Lower lobe of right lung (tissue), 2 donors: ENCODE results near the gene TRPM8. TPM values are rescaled to one million over a fixed set of nuclear protein-coding genes. Genes with fewer than 3 reads are reported as not detected.

Experiments used
- ATAC-seq, 2 donors: fragments of 200-7000 bp; cut with Tn5 transposase; one replicate each; pipeline ENCODE4 v1.9.1; 2020 to 2022; ENCODE audit warnings: mild to moderate bottlenecking in 2 of 2, moderate library complexity in 2 of 2
- DNase-seq: peaks from one replicate; pipeline ENCODE4 v3.0.0-alpha.2; 2020
- H3K27ac ChIP-seq: fragments of 200-600 bp; one replicate; pipeline ENCODE4 v1.8.0; 2022
- H3K27me3 ChIP-seq: fragments of 200-600 bp; one replicate; pipeline ENCODE4 v1.8.0; 2022; ENCODE audit warnings: low read depth
- H3K36me3 ChIP-seq: fragments of 200-600 bp; one replicate; pipeline ENCODE4 v1.8.0; 2022; ENCODE audit warnings: mild to moderate bottlenecking
- H3K4me1 ChIP-seq: fragments of 200-600 bp; one replicate; pipeline ENCODE4 v1.8.0; 2022
- H3K4me3 ChIP-seq: fragments of 200-600 bp; one replicate; pipeline ENCODE4 v1.8.0; 2022; ENCODE audit warnings: mild to moderate bottlenecking
- H3K9me3 ChIP-seq: fragments of 200-600 bp; one replicate; pipeline ENCODE4 v1.8.0; 2022
- CTCF ChIP-seq: fragments of 200-600 bp; IDR thresholded peaks from one replicate; pipeline ENCODE4 v1.8.0; 2022; ENCODE audit warnings: antibody characterized with exemption, mild to moderate bottlenecking
- intact Hi-C: fragments of 100-400 bp; cut with DNase I; formaldehyde crosslinking; loops from one replicate; pipeline ENCODE4 v1.11.0; 2022
- total RNA-seq: library from RNA; stranded (reverse); fragmentation: NEBNext Ultra II Directional; extraction: Animal tissue kit (Norgen Biotek cat#: 25700); gene quantifications from one replicate; pipeline ENCODE4 v1.2.1, GENCODE V29; 2021
- donor health status: DM: no; HTN: yes; CAD: no; lungs with severe emphysema.

TRPM8 gene
- total RNA-seq, 1 donor from 2014 or later, result not detected

GRCh38 chr2:233945146-233945545 lies 28.0 kb downstream of the TRPM8 start:
- H3K4me3 ChIP-seq, result no peak overlapping the region
- TF ChIP-seq CTCF, result no peak
- H3K9me3 ChIP-seq, result no peaks in the 10 kb centered on the region
- H3K27me3 ChIP-seq, result no peaks in the 10 kb centered on the region
- intact Hi-C loops, result no loop called here
- DNase-seq (no peak), ATAC-seq (no peak)
- no peak overlapping the region for H3K27ac ChIP-seq
- H3K36me3 ChIP-seq, result no peaks in the 10 kb centered on the region
- no peaks in the 10 kb centered on the region for H3K4me1 ChIP-seq

GRCh38 chr2:233950078-233950825 lies 33.1 kb downstream of the TRPM8 start:
- DNase-seq, result no peak
- H3K36me3 ChIP-seq, result no peaks in the 10 kb centered on the region
- no peak for TF ChIP-seq CTCF
- H3K27ac ChIP-seq, result no peak overlapping the region
- ATAC-seq, result no peak
- no peaks in the 10 kb centered on the region for H3K4me1 ChIP-seq
- intact Hi-C loops, result no loop called here
- no peaks in the 10 kb centered on the region for H3K27me3 ChIP-seq
- H3K4me3 ChIP-seq, result no peak overlapping the region
- no peaks in the 10 kb centered on the region for H3K9me3 ChIP-seq

GRCh38 chr2:233952335-233952734 lies 35.2 kb downstream of the TRPM8 start:
- no peaks in the 10 kb centered on the region for H3K27me3 ChIP-seq
- intact Hi-C loops, result no loop called here
- no peaks in the 10 kb centered on the region for H3K9me3 ChIP-seq
- ATAC-seq (no peak), DNase-seq (no peak)
- no peak overlapping the region for H3K27ac ChIP-seq
- no peak overlapping the region for H3K4me3 ChIP-seq
- TF ChIP-seq CTCF, result no peak
- H3K36me3 ChIP-seq, result no peaks in the 10 kb centered on the region
- H3K4me1 ChIP-seq, result no peaks in the 10 kb centered on the region

- Histone ChIP-seq H3K4me1 (no peaks in the 10 kb centered on the region), H3K27ac (no peak overlapping the region), H3K9me3 (no peaks in the 10 kb centered on the region), H3K4me3 (no peak overlapping the region), H3K27me3 (no peaks in the 10 kb centered on the region), H3K36me3 (no peaks in the 10 kb centered on the region)
- no peak for TF ChIP-seq CTCF
- no peak for ATAC-seq
- intact Hi-C loops, result no loop called here
- no peak for DNase-seq
These were observed 36.1 kb downstream of the TRPM8 start for GRCh38 chr2:233953087-233953801.

- Histone ChIP-seq H3K4me1 (no peaks in the 10 kb centered on the region), H3K27ac (no peak overlapping the region), H3K4me3 (no peak overlapping the region), H3K27me3 (peaks cover 3% of the 10 kb centered on the region), H3K9me3 (no peaks in the 10 kb centered on the region), H3K36me3 (no peaks in the 10 kb centered on the region)
- intact Hi-C loops, result no loop called here
- ATAC-seq (no peak), DNase-seq (no peak)
- TF ChIP-seq CTCF, result no peak
These were observed 43.0 kb downstream of the TRPM8 start for GRCh38 chr2:233960203-233960602.
